Smooth muscle cell (in vitro differentiated cells): ENCODE measurements around the gene GPAM. TPM values are rescaled to one million over a fixed set of nuclear protein-coding genes. Genes with fewer than 3 reads are reported as not detected.

Experiments
- DNase-seq: peaks from one replicate; lab custom pipeline; 2025; ENCODE audit not compliant: unreplicated experiment; lab: John Stamatoyannopoulos, UW
- H2AFZ ChIP-seq: fragments of 200-600 bp; sonication (generic); 2 replicates; pipeline ENCODE4 v1.6.0; 2016; ENCODE audit warnings: antibody characterized with exemption, low read depth, mild to moderate bottlenecking
- H3F3A ChIP-seq: fragments of 200-600 bp; sonication (generic); 2 replicates; pipeline ENCODE4 v1.6.0; 2017; ENCODE audit warnings: antibody characterized with exemption, low read depth
- H3K27ac ChIP-seq: fragments of 200-600 bp; sonication (generic); 2 replicates; pipeline ENCODE4 v1.5.1; 2016; ENCODE audit warnings: low read depth, mild to moderate bottlenecking
- H3K27me3 ChIP-seq: fragments of 200-600 bp; sonication (generic); 2 replicates; pipeline ENCODE4 v1.6.1; 2016; ENCODE audit warnings: low read depth, mild to moderate bottlenecking
- H3K36me3 ChIP-seq: fragments of 200-600 bp; sonication (generic); 2 replicates; pipeline ENCODE4 v1.5.1; 2016; ENCODE audit warnings: low read depth
- H3K4me1 ChIP-seq: fragments of 200-600 bp; sonication (generic); 2 replicates; pipeline ENCODE4 v1.5.1; 2016; ENCODE audit warnings: low read depth
- H3K4me2 ChIP-seq: fragments of 200-600 bp; sonication (generic); 2 replicates; pipeline ENCODE4 v1.6.0; 2016; ENCODE audit warnings: mild to moderate bottlenecking
- H3K4me3 ChIP-seq: fragments of 200-600 bp; sonication (generic); 2 replicates; pipeline ENCODE4 v1.5.1; 2016; ENCODE audit warnings: mild to moderate bottlenecking
- H3K79me2 ChIP-seq: fragments of 200-600 bp; sonication (generic); 2 replicates; pipeline ENCODE4 v1.6.0; 2016; ENCODE audit warnings: low read depth, mild to moderate bottlenecking
- H3K9ac ChIP-seq: fragments of 200-600 bp; sonication (generic); 2 replicates; pipeline ENCODE4 v1.6.0; 2016; ENCODE audit warnings: low read depth
- H3K9me3 ChIP-seq: fragments of 200-600 bp; sonication (generic); replicated peaks from 2 replicates; pipeline ENCODE4 v1.5.1; 2016; ENCODE audit warnings: low read depth
- H4K20me1 ChIP-seq: fragments of 200-600 bp; sonication (generic); 2 replicates; pipeline ENCODE4 v1.6.0; 2016; ENCODE audit warnings: low read depth
- CTCF ChIP-seq: fragments of 200-600 bp; sonication (generic); IDR thresholded peaks from 2 replicates; pipeline ENCODE4 v1.5.1; 2017; ENCODE audit warnings: borderline replicate concordance, mild to moderate bottlenecking, antibody characterized with exemption; ENCODE audit not compliant: insufficient read depth, poor library complexity, severe bottlenecking
- WGBS: methylation state at CpG from one replicate; pipeline ENCODE4 v1.1.7; 2016; ENCODE audit warnings: low lambda C conversion rate; 5-methylcytosine and 5-hydroxymethylcytosine counted together
- polyA plus RNA-seq: library from polyadenylated mRNA; unstranded; fragments of >200 nt; fragmentation: Nextera tagmentation; extraction: Ambion mirVana; gene quantifications from 2 replicates; pipeline ENCODE4 v1.2.1, GENCODE V29; 2016
- total RNA-seq: library from RNA; depleted of rRNA; stranded (reverse); fragments of >200 nt; gene quantifications from 2 replicates; pipeline ENCODE4 v1.2.3, GENCODE V29; 2014

GPAM gene
- total and polyA plus RNA-seq, 2 experiments from 2014 or later: 5.1 to 11.7 TPM

- H3K79me2 ChIP-seq: no peaks in the 10 kb centered on the region
- H3K4me1 ChIP-seq: no peaks in the 10 kb centered on the region
- no peak overlapping the region for H2AFZ ChIP-seq
- no peaks in the 10 kb centered on the region for H3F3A ChIP-seq
- no peaks in the 10 kb centered on the region for H3K9me3 ChIP-seq
- no peak overlapping the region for H3K27ac ChIP-seq
- H3K36me3 ChIP-seq: no peaks in the 10 kb centered on the region
- H3K4me3 ChIP-seq: no peak overlapping the region
- no peak for DNase-seq
- 89% methylated on average over 7 of the region's 7 CpGs for WGBS
- TF ChIP-seq CTCF: no peak
- no peak overlapping the region for H3K4me2 ChIP-seq
- no peaks in the 10 kb centered on the region for H3K27me3 ChIP-seq
- H3K9ac ChIP-seq: no peak overlapping the region
- H4K20me1 ChIP-seq: no peaks in the 10 kb centered on the region
Observed at GRCh38 chr10:112139176-112139575, 44.4 kb downstream of the GPAM start.

- no peak overlapping the region for H3K4me3 ChIP-seq
- H2AFZ ChIP-seq: no peak overlapping the region
- H4K20me1 ChIP-seq: no peaks in the 10 kb centered on the region
- H3K36me3 ChIP-seq: no peaks in the 10 kb centered on the region
- no peaks in the 10 kb centered on the region for H3F3A ChIP-seq
- peak; percentile 47 for DNase-seq
- no peak overlapping the region for H3K9ac ChIP-seq
- H3K9me3 ChIP-seq: no peaks in the 10 kb centered on the region
- no peaks in the 10 kb centered on the region for H3K79me2 ChIP-seq
- no peak overlapping the region for H3K27ac ChIP-seq
- no peak overlapping the region for H3K4me2 ChIP-seq
- peak; percentile 93 for TF ChIP-seq CTCF
- WGBS: 56% methylated on average over 13 of the region's 13 CpGs
- H3K4me1 ChIP-seq: no peaks in the 10 kb centered on the region
- H3K27me3 ChIP-seq: no peaks in the 10 kb centered on the region
Observed at GRCh38 chr10:112137154-112137987, 46.2 kb downstream of the GPAM start.

- Histone ChIP-seq H3K9me3 (no peaks in the 10 kb centered on the region), H2AFZ (no peak overlapping the region), H3K4me1 (no peaks in the 10 kb centered on the region), H3K9ac (no peak overlapping the region), H3F3A (no peaks in the 10 kb centered on the region), H4K20me1 (no peaks in the 10 kb centered on the region), H3K36me3 (no peaks in the 10 kb centered on the region), H3K4me2 (no peak overlapping the region), H3K4me3 (no peak overlapping the region), H3K27ac (no peak overlapping the region), H3K79me2 (no peaks in the 10 kb centered on the region), H3K27me3 (no peaks in the 10 kb centered on the region)
- WGBS: 85% methylated on average over 5 of the region's 5 CpGs
- no peak for DNase-seq
- no peak for TF ChIP-seq CTCF
Observed at GRCh38 chr10:112136486-112137153, 46.9 kb downstream of the GPAM start.
